ENCODE results near the gene PIK3R5. TPM values are rescaled to one million over a fixed set of nuclear protein-coding genes. Genes with fewer than 3 reads are reported as not detected.

Gene PIK3R5
- total RNA-seq, 4 donors from 2014 or later = 17.8 to 62.1 (median 22.5) TPM

DNA sequence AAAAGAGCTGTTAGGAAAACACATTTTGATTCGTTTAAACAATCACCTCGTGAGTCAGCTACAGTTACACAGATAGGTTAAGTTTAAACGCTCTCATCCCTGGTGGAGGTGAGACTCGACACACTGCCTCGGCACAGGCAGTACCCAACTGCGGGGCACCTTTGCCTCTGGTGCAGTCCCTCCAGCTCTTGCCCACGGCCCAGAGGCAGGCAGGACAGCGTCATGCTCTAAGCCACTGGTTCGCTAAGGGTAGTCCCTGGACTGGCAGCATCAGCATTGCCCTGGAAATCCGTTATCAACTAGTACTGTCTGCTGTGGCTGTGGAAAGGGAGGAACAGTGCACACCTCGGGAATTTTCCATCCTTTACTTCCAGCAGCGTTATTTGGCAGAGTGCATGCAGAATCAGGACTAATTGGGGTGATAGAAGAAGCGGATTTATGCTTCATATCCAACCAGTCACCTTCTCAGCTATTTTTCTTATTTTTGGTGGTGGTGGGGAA is 94.4 kb downstream of the PIK3R5 start:
- Histone ChIP-seq H3K27me3 (peaks cover 0 to 11% of the 10 kb centered on the region in 2 donors), H3K9me3 (no peaks in the 10 kb centered on the region), H3K27ac (no peak overlapping the region), H3K36me3 (no peaks in the 10 kb centered on the region), H3K4me1 (peaks cover 0 to 14% (median 0%) of the 10 kb centered on the region in 4 donors), H3K4me3 (no peak overlapping the region)
- TF ChIP-seq POLR2A (IDR thresholded peaks at IDR 0.05) = no peak
- TF ChIP-seq EP300 (IDR thresholded peaks at IDR 0.05) = no peak
- TF ChIP-seq CTCF (IDR thresholded peaks at IDR 0.05) = no peak
- WGBS, 2 donors = 84 to 88% methylated on average over 13 of the region's 13 CpGs
- no peak for DNase-seq (ENCODE audit: low spot score in 2 of 2)

DNA sequence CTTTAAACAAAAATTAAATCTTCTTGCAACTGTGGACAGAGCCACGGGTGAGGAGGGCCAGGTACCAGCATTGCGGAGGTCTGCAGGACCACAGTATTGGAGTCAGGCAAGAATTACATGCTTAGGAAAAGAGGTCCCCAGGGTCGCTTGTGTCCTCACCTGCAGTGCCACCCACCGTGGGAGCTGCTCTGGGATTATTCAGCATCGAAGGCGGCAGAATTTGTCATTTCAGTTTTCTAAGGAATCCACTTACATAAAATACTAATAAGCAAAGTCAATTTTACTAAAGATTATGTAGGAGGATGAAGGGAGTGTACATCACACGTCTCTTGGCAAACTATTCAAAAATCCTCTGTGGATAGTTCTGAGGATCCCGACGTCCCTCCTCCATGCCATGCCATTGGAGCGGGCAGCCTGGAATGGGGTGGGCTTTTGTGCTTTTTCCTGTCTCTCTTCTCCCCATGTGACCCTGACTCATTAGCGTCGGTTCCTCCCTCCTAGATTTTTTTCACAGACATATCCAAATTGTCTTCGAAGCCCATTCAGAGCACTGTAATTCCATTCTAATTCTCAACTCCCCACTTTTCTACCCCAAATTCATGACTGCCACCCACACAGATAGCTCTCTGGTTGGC is 95.0 kb downstream of the PIK3R5 start:
- no peak overlapping the region for H3K27ac ChIP-seq
- no peak for DNase-seq (ENCODE audit: low spot score in 2 of 2)
- peaks cover 0 to 14% (median 0%) of the 10 kb centered on the region in 4 donors for H3K4me1 ChIP-seq
- 78 to 83% methylated on average over 13 of the region's 13 CpGs for WGBS, 2 donors
- H3K4me3 ChIP-seq = no peak overlapping the region
- TF ChIP-seq EP300 (IDR thresholded peaks at IDR 0.05) = no peak
- TF ChIP-seq POLR2A (IDR thresholded peaks at IDR 0.05) = no peak
- TF ChIP-seq CTCF (IDR thresholded peaks at IDR 0.05) = no peak
- no peaks in the 10 kb centered on the region for H3K36me3 ChIP-seq
- no peaks in the 10 kb centered on the region for H3K9me3 ChIP-seq
- peaks cover 0 to 11% of the 10 kb centered on the region in 2 donors for H3K27me3 ChIP-seq

DNA sequence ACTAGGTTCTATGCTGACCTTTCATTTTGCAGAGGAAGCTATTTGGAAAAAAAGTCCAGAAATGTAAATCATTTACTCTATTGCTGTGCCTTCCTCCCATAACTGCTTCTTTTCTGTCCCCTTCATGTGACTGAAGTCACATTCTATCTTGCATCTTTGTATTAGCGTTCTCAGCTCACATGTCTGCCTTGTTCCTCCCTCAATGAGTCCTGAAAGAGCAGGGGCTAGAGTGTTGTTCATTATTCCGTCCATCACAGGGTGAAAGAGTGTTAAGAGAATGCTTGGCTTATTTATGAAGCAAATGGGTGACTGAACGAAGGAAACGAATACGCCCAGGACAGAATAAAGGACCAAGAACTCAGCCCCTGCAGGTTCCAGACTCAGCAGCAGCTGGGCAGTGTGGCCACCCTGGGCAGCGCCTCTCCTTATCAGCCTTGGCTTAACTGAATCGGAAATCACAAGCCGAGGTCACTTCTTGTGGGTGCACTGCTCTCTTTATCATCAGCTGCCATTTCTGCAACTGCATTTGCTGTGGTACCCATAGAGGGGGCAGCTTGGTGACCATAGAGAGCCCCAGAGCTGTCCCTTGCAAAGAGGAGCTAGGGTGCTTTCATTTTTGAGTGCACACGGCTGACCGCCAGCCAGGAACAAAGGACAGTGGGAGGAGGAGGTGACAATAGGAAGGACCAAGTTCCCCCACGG is 96.2 kb downstream of the PIK3R5 start:
- TF ChIP-seq CTCF (IDR thresholded peaks at IDR 0.05) (no peak), EP300 (IDR thresholded peaks at IDR 0.05) (no peak), POLR2A (IDR thresholded peaks at IDR 0.05) (no peak)
- Histone ChIP-seq H3K4me3 (no peak overlapping the region), H3K9me3 (no peaks in the 10 kb centered on the region), H3K27me3 (peaks cover 0 to 10% of the 10 kb centered on the region in 2 donors), H3K36me3 (no peaks in the 10 kb centered on the region), H3K27ac (no peak overlapping the region), H3K4me1 (peaks cover 0 to 11% (median 0%) of the 10 kb centered on the region in 4 donors)
- DNase-seq (ENCODE audit: low spot score in 2 of 2) = no peak
- WGBS, 2 donors = 64 to 65% methylated on average over 11 of the region's 11 CpGs

- Histone ChIP-seq H3K27ac (no peak overlapping the region), H3K4me3 (no peak overlapping the region), H3K27me3 (peaks cover 0 to 3% of the 10 kb centered on the region in 2 donors), H3K9me3 (peaks cover 0 to 6% (median 0%) of the 10 kb centered on the region in 4 donors), H3K4me1 (peaks cover 0 to 5% (median 0%) of the 10 kb centered on the region in 4 donors), H3K36me3 (no peaks in the 10 kb centered on the region)
- DNase-seq (ENCODE audit: low spot score in 2 of 2) = no peak
- WGBS, 2 donors = 80 to 83% methylated on average over 4 of the region's 4 CpGs
- TF ChIP-seq POLR2A (IDR thresholded peaks at IDR 0.05) (no peak), EP300 (IDR thresholded peaks at IDR 0.05) (no peak), CTCF (IDR thresholded peaks at IDR 0.05) (no peak)
Observed at GRCh38 chr17:8868529-8868951, 97.0 kb downstream of the PIK3R5 start.

- Histone ChIP-seq H3K27ac (no peak overlapping the region), H3K4me3 (no peak overlapping the region), H3K9me3 (peaks cover 0 to 7% (median 0%) of the 10 kb centered on the region in 4 donors), H3K4me1 (peaks cover 0 to under 1% (median 0%) of the 10 kb centered on the region in 4 donors), H3K27me3 (no peaks in the 10 kb centered on the region), H3K36me3 (no peaks in the 10 kb centered on the region)
- 94 to 100% methylated on average over 1 of the region's 1 CpG for WGBS, 2 donors
- no peak for DNase-seq (ENCODE audit: low spot score in 2 of 2)
- no peak for TF ChIP-seq EP300 (IDR thresholded peaks at IDR 0.05)
- no peak for TF ChIP-seq CTCF (IDR thresholded peaks at IDR 0.05)
- no peak for TF ChIP-seq POLR2A (IDR thresholded peaks at IDR 0.05)
Observed at GRCh38 chr17:8868092-8868491, 97.4 kb downstream of the PIK3R5 start.

Data from tibial nerve (tissue), 4 donors.